ENCODE data around the gene TRIM2. TPM values are rescaled to one million over a fixed set of nuclear protein-coding genes. Genes with fewer than 3 reads are reported as not detected.

TRIM2 gene
- total and polyA plus RNA-seq, 2 of the 8 experiments (the other 6 are each of a cell fraction or from before 2014, with no cell fraction given): 34.0 to 59.8 TPM

DNA sequence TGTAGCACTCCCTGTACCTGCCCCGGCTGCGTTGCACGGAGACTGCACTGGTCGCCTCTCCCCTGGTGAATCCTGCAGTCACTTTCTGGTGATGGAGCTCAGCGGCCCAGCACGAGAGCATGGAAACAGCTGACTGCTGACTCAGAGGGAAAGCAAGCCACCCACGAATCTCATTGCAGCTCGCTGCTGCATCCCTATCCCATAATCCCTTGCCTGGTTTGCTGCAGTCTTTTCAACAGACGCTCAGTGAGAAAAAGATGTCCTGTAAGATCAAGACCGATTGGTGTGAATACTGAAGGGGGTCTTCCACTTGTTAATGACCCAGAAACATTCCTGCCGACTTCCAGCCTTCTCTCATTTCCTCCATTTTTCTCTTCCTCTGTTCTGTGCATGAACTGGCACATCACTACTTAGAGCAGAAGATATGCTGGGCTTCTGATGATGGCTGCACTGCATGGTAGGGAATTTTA, 52.9 kb downstream of the TRIM2 start:
- Histone ChIP-seq H3K4me3 (ENCODE audit: extremely low read depth in 1 of 4, insufficient read depth in 2 of 4, low read depth in 3 of 4, low read length in 4 of 4) (peak overlapping the region; percentile 36 to 61 (median 45); a peak in 7 of 8 replicates), H3K9ac (replicated peaks in 1 of 4; ENCODE audit: extremely low read depth in 1 of 4, low read depth in 3 of 4, low read length in 3 of 4) (peak overlapping the region in 3 of 4 experiments; percentile 56 to 70 (median 66); a peak in 6 of 7 replicates)
- TF ChIP-seq SP4 (IDR thresholded peaks at IDR 0.05; ENCODE audit: low read length) (peak; percentile 65; the same call in 1 of the 2 replicates), JUND (IDR thresholded peaks at IDR 0.05; ENCODE audit: low read length) (peak; percentile 83; the same call in 1 of the 2 replicates), SRF (IDR thresholded peaks at IDR 0.05; ENCODE audit: low read depth, low read length) (0 out of 2 replicates have a peak, but pooled peaks have one; percentile 15), SUZ12 (IDR thresholded peaks at IDR 0.05; ENCODE audit: low read length) (no peak), KDM1A (IDR thresholded peaks at IDR 0.05; ENCODE audit: borderline replicate concordance, low read length) (no peak), GABPA (IDR thresholded peaks at IDR 0.05; ENCODE audit: borderline replicate concordance, insufficient read depth, low read length) (no peak), HDAC6 (IDR thresholded peaks at IDR 0.05; ENCODE audit: low read depth, low read length) (no peak), TAF1 (IDR thresholded peaks at IDR 0.05; ENCODE audit: low read depth, low read length) (peak; percentile 68), CBX8 (IDR thresholded peaks at IDR 0.05; ENCODE audit: borderline replicate concordance, low read depth, low read length) (no peak), RXRA (IDR thresholded peaks at IDR 0.05; ENCODE audit: insufficient read depth, low read depth, low read length) (no peak), YY1 (IDR thresholded peaks at IDR 0.05; ENCODE audit: low read depth, low read length) (peak; percentile 42; the same call in 1 of the 2 replicates), SP1 (IDR thresholded peaks at IDR 0.05; ENCODE audit: low read depth, low read length) (no peak), RFX5 (IDR thresholded peaks at IDR 0.05; ENCODE audit: borderline replicate concordance, low read depth, low read length) (no peak)

More for the DNA sequence above, 52.9 kb downstream of the TRIM2 start:
- DNase-seq (ENCODE audit: low read depth in 1 of 2, low spot score in 2 of 2) (peak in 1 of 2 experiments; percentile 65), FAIRE-seq (peak; percentile 74)
- H3K4me1 ChIP-seq (replicated peaks in 1 of 4; ENCODE audit: control insufficient read depth in 3 of 4, insufficient read depth in 4 of 4, low read length in 3 of 4): peaks cover 6 to 29% (median 20%) of the 10 kb centered on the region in 4 experiments; a peak in 6 of 7 replicates
- peak overlapping the region; percentile 47 for H2BK120ac ChIP-seq (replicated peaks; ENCODE audit: low read depth, low read length)
- 0 out of 2 replicates have a peak overlapping the region, but pooled peaks have one; percentile 0 for H2BK15ac ChIP-seq (ENCODE audit: low read length)
- POLR2A ChIA-PET (ENCODE audit: partially characterized antibody): interaction anchor here (0.8 to 4.3 kb wide), 17 partner anchors 8 to 106 kb away, joined by 3 to 52 read pairs (median 4); partner anchors contain the start of gene TRIM2
- H4K5ac ChIP-seq (ENCODE audit: insufficient read length, low read depth, low read length): peak overlapping the region; percentile 77
- peak overlapping the region; percentile 87 for H3K27ac ChIP-seq (ENCODE audit: low read depth, low read length)
- peak overlapping the region; percentile 7 for H3K4ac ChIP-seq (replicated peaks; ENCODE audit: insufficient read length, low read depth, low read length)
- no peak overlapping the region; the same call in 1 of the 2 replicates for H2AK5ac ChIP-seq (ENCODE audit: low read depth, low read length)
- H4K8ac ChIP-seq (ENCODE audit: extremely low read depth, insufficient read depth, low read length): peak overlapping the region; percentile 89; the same call in 1 of the 2 replicates
- H3K23ac ChIP-seq (ENCODE audit: insufficient read length): no peak overlapping the region
- H3K79me2 ChIP-seq (ENCODE audit: control insufficient read depth in 1 of 2, insufficient read depth in 2 of 2, low read length in 2 of 2): peaks cover 0 to 31% of the 10 kb centered on the region in 2 experiments; a peak in 2 of 4 replicates
- peak overlapping the region; percentile 28 for H2BK12ac ChIP-seq (ENCODE audit: low read depth, low read length)
- peak overlapping the region; percentile 53 for H4K91ac ChIP-seq (replicated peaks; ENCODE audit: insufficient read length, low read length)
- H2BK5ac ChIP-seq (ENCODE audit: low read depth, low read length): peak overlapping the region; percentile 62; the same call in 1 of the 2 replicates
- H3K9me3 ChIP-seq (ENCODE audit: insufficient read depth in 2 of 2, low read depth in 1 of 2, low read length in 1 of 2): no peaks in the 10 kb centered on the region
- no peaks in the 10 kb centered on the region; a peak in 1 of 8 replicates for H3K36me3 ChIP-seq (ENCODE audit: control insufficient read depth in 2 of 4, insufficient read depth in 4 of 4, low read length in 3 of 4)
- H3K56ac ChIP-seq (replicated peaks; ENCODE audit: insufficient read length, low read depth, low read length): peak overlapping the region; percentile 13
- peak overlapping the region; percentile 48 for H3K18ac ChIP-seq (ENCODE audit: extremely low read depth, low read length)
- H2BK20ac ChIP-seq (ENCODE audit: low read length): peak overlapping the region; percentile 41
- CTCF ChIA-PET (ENCODE audit: partially characterized antibody): interaction anchor here (0.7 to 2.6 kb wide), 7 partner anchors 9 to 97 kb away, joined by 3 to 11 read pairs (median 3); no protein-coding TSS in a partner anchor
- 0 out of 2 replicates have a peak, but pooled peaks cover 4% of the 10 kb centered on the region for H3K79me1 ChIP-seq (ENCODE audit: low read depth, low read length)
- H3K4me2 ChIP-seq (ENCODE audit: insufficient read depth in 1 of 2, low read depth in 2 of 2, low read length in 2 of 2): peak overlapping the region; percentile 74 to 82
- no peaks in the 10 kb centered on the region for H3K27me3 ChIP-seq (replicated peaks in 1 of 4; ENCODE audit: control insufficient read depth in 3 of 4, extremely low read depth in 1 of 4, insufficient read depth in 3 of 4, low read length in 3 of 4)
- H3K14ac ChIP-seq (ENCODE audit: insufficient read length): no peak overlapping the region
- peak overlapping the region; percentile 46; the same call in 1 of the 2 replicates for H2AFZ ChIP-seq (ENCODE audit: low read length)
- peaks cover 10% of the 10 kb centered on the region for H3K23me2 ChIP-seq (ENCODE audit: low read depth, low read length)
- no peaks in the 10 kb centered on the region for H4K20me1 ChIP-seq (replicated peaks in 1 of 2; ENCODE audit: control insufficient read depth in 1 of 2, insufficient read depth in 2 of 2, low read length in 2 of 2)
- WGBS, 2 experiments (ENCODE audit: extremely low coverage in 1 of 2, insufficient coverage in 1 of 2, insufficient read length in 1 of 2, insufficient replicate concordance in 2 of 2, low coverage in 1 of 2, low lambda C conversion rate in 2 of 2, missing lambda C conversion rate in 1 of 2): 9% methylated on average over 11 of the region's 11 CpGs; no CpG with 5 or more reads in 1 of the 2 experiments
